Suprapubic skin (tissue), 4 donors: ENCODE data around the gene RETREG1.

Experiments used
- EP300 ChIP-seq: sonication (generic); formaldehyde crosslinking; IDR thresholded peaks from one replicate; pipeline ENCODE4 v1.6.1; 2017; ENCODE audit warnings: antibody characterized with exemption
- POLR2A ChIP-seq, 2 donors: fragments of 450-650 bp; IDR thresholded peaks; one replicate each; pipeline ENCODE4 v1.6.1; 2017; ENCODE audit warnings: antibody characterized with exemption in 2 of 2, mild to moderate bottlenecking in 2 of 2, moderate library complexity in 2 of 2
- POLR2AphosphoS5 ChIP-seq, 3 donors: sonication (generic); formaldehyde crosslinking; IDR thresholded peaks; one replicate each; pipeline ENCODE4 v1.6.1; 2017; ENCODE audit warnings: antibody characterized with exemption in 3 of 3
- TF ChIP-seq, protein P1 (sequence below), 2 donors: fragments of 200-600 bp in 1 of 2; fragments of 450-650 bp in 1 of 2; sonication (generic) in 1 of 2; IDR thresholded peaks; one replicate each; pipeline ENCODE4 v1.5.1; 2016 to 2019; ENCODE audit warnings: antibody characterized with exemption in 2 of 2, mild to moderate bottlenecking in 1 of 2, moderate library complexity in 1 of 2

- TF ChIP-seq, protein P1, sequence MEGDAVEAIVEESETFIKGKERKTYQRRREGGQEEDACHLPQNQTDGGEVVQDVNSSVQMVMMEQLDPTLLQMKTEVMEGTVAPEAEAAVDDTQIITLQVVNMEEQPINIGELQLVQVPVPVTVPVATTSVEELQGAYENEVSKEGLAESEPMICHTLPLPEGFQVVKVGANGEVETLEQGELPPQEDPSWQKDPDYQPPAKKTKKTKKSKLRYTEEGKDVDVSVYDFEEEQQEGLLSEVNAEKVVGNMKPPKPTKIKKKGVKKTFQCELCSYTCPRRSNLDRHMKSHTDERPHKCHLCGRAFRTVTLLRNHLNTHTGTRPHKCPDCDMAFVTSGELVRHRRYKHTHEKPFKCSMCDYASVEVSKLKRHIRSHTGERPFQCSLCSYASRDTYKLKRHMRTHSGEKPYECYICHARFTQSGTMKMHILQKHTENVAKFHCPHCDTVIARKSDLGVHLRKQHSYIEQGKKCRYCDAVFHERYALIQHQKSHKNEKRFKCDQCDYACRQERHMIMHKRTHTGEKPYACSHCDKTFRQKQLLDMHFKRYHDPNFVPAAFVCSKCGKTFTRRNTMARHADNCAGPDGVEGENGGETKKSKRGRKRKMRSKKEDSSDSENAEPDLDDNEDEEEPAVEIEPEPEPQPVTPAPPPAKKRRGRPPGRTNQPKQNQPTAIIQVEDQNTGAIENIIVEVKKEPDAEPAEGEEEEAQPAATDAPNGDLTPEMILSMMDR (IDR thresholded peaks at IDR 0.05) = no peak
- TF ChIP-seq POLR2A (IDR thresholded peaks at IDR 0.05) (no peak), EP300 (no peak), POLR2AphosphoS5 (IDR thresholded peaks at IDR 0.05) (no peak)
Observed at GRCh38 chr5:16538006-16538405, 78.8 kb downstream of the RETREG1 start.
